Fibroblast of skin of right quadriceps (primary cell): ENCODE data around the gene MLLT1.

Source experiments
- DNase-seq: peaks from one replicate; pipeline ENCODE4 v3.0.0-alpha.2; 2013

The MLLT1 gene

GRCh38 chr19:6253954-6254733 lies 25.6 kb downstream of the MLLT1 start:
- no peak for DNase-seq

- DNase-seq: no peak
These were observed 27.7 kb downstream of the MLLT1 start for GRCh38 chr19:6252066-6252465.

GRCh38 chr19:6250909-6251308 lies 28.9 kb downstream of the MLLT1 start:
- no peak for DNase-seq

GRCh38 chr19:6250024-6250615 lies 29.7 kb downstream of the MLLT1 start:
- DNase-seq: peak; percentile 61

- no peak for DNase-seq
These were observed 30.5 kb downstream of the MLLT1 start for GRCh38 chr19:6249296-6249695.

GRCh38 chr19:6248844-6249243 lies 30.9 kb downstream of the MLLT1 start:
- DNase-seq: no peak

- no peak for DNase-seq
These were observed 31.4 kb downstream of the MLLT1 start for GRCh38 chr19:6248341-6248740.

GRCh38 chr19:6247007-6247288 lies 32.8 kb downstream of the MLLT1 start:
- no peak for DNase-seq

GRCh38 chr19:6246174-6247006 lies 33.4 kb downstream of the MLLT1 start:
- DNase-seq: no peak

- no peak for DNase-seq
These were observed 37.1 kb downstream of the MLLT1 start for GRCh38 chr19:6242677-6243076.

- DNase-seq: no peak
These were observed 37.9 kb downstream of the MLLT1 start for GRCh38 chr19:6241680-6242377.

GRCh38 chr19:6241056-6241455 lies 38.7 kb downstream of the MLLT1 start:
- DNase-seq: no peak

GRCh38 chr19:6239871-6240676 lies 39.7 kb downstream of the MLLT1 start:
- DNase-seq: no peak

GRCh38 chr19:6239401-6239844 lies 40.4 kb downstream of the MLLT1 start:
- no peak for DNase-seq

GRCh38 chr19:6238643-6239281 lies 41.0 kb downstream of the MLLT1 start:
- peak; percentile 30 for DNase-seq

GRCh38 chr19:6238256-6238642 lies 41.5 kb downstream of the MLLT1 start:
- no peak for DNase-seq

GRCh38 chr19:6236310-6237291 lies 43.2 kb downstream of the MLLT1 start:
- no peak for DNase-seq

- DNase-seq: no peak
These were observed 44.5 kb downstream of the MLLT1 start for GRCh38 chr19:6235031-6235951.

- DNase-seq: no peak
These were observed 45.2 kb downstream of the MLLT1 start for GRCh38 chr19:6234527-6234926.
